Measurements from ENCODE around the gene DLD. TPM values are rescaled to one million over a fixed set of nuclear protein-coding genes. Genes with fewer than 3 reads are reported as not detected.

DLD gene
- total and polyA plus RNA-seq, 2 donors: 82.3 to 127 TPM

- H3K4me1 ChIP-seq (ENCODE audit: insufficient read depth): peaks cover 2% of the 10 kb centered on the region
- WGBS: 84% methylated on average over 4 of the region's 4 CpGs
- H3K36me3 ChIP-seq (ENCODE audit: insufficient read depth): no peaks in the 10 kb centered on the region
- H3K27ac ChIP-seq (ENCODE audit: low read depth): no peak overlapping the region
- H3K4me3 ChIP-seq (ENCODE audit: low read depth, low read length): no peak overlapping the region
- no peak for DNase-seq (ENCODE audit: extremely low spot score)
Observed at GRCh38 chr7:107967420-107967819, 76.4 kb downstream of the DLD start.

GRCh38 chr7:107968449-107968848, 77.5 kb downstream of the DLD start:
- no peak for DNase-seq (ENCODE audit: extremely low spot score)
- H3K36me3 ChIP-seq (ENCODE audit: insufficient read depth): no peaks in the 10 kb centered on the region
- H3K4me3 ChIP-seq (ENCODE audit: low read depth, low read length): no peak overlapping the region
- 84% methylated on average over 3 of the region's 3 CpGs for WGBS
- peaks cover 2% of the 10 kb centered on the region for H3K4me1 ChIP-seq (ENCODE audit: insufficient read depth)
- no peak overlapping the region for H3K27ac ChIP-seq (ENCODE audit: low read depth)

DNA sequence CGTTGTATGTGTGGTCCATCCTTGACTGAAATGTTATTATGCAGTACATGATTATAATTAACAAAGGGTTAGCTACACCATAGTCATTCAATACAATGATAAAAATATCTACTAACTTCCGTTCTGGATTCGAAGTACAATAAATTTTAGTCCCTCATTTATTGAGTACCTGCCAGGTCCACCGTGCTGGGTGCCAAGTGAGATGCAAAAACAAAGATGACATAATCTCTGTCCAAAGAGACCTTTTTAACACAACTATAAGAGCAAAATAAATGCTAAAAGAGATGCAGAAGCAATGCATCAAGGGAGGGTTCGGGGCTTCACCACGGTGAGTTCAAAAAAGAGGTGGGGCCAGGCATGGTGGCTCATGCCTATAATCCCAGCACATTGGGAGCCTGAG, 78.9 kb downstream of the DLD start:
- Histone ChIP-seq H3K27ac (ENCODE audit: low read depth) (no peak overlapping the region), H3K4me1 (ENCODE audit: insufficient read depth) (peaks cover 2% of the 10 kb centered on the region), H3K36me3 (ENCODE audit: insufficient read depth) (peaks cover 2% of the 10 kb centered on the region), H3K4me3 (ENCODE audit: low read depth, low read length) (no peak overlapping the region)
- no peak for DNase-seq (ENCODE audit: extremely low spot score)
- WGBS: 54% methylated on average over 6 of the region's 6 CpGs

Other genes with a start within 250 kb of the DLD start
- gene SLC26A4, start 230.4 kb upstream of the DLD start, total RNA-seq: 1.1 TPM
- 0.37 TPM for gene SLC26A4, start 230.4 kb upstream of the DLD start, polyA plus RNA-seq
- gene CBLL1, start 147.0 kb upstream of the DLD start, total RNA-seq: 24.0 TPM
- 16.8 TPM for gene CBLL1, start 147.0 kb upstream of the DLD start, polyA plus RNA-seq
- gene SLC26A3, start 88.0 kb upstream of the DLD start, total RNA-seq: not detected
- 0.03 TPM for gene SLC26A3, start 88.0 kb upstream of the DLD start, polyA plus RNA-seq
- 323 TPM for gene LAMB1, start 112.0 kb downstream of the DLD start, total RNA-seq
- gene LAMB1, start 112.0 kb downstream of the DLD start, polyA plus RNA-seq: 233 TPM
- 0.90 TPM for gene LAMB4, start 239.2 kb downstream of the DLD start, total RNA-seq
- 0.16 TPM for gene LAMB4, start 239.2 kb downstream of the DLD start, polyA plus RNA-seq

Data from urinary bladder (tissue), 4 donors.